SKM-1 (cell line): ENCODE results near the gene SLC46A2.

Experiments used
- DNase-seq: peaks from one replicate; lab custom pipeline; 2025; ENCODE audit not compliant: unreplicated experiment; lab: John Stamatoyannopoulos, UW

SLC46A2 gene

DNA sequence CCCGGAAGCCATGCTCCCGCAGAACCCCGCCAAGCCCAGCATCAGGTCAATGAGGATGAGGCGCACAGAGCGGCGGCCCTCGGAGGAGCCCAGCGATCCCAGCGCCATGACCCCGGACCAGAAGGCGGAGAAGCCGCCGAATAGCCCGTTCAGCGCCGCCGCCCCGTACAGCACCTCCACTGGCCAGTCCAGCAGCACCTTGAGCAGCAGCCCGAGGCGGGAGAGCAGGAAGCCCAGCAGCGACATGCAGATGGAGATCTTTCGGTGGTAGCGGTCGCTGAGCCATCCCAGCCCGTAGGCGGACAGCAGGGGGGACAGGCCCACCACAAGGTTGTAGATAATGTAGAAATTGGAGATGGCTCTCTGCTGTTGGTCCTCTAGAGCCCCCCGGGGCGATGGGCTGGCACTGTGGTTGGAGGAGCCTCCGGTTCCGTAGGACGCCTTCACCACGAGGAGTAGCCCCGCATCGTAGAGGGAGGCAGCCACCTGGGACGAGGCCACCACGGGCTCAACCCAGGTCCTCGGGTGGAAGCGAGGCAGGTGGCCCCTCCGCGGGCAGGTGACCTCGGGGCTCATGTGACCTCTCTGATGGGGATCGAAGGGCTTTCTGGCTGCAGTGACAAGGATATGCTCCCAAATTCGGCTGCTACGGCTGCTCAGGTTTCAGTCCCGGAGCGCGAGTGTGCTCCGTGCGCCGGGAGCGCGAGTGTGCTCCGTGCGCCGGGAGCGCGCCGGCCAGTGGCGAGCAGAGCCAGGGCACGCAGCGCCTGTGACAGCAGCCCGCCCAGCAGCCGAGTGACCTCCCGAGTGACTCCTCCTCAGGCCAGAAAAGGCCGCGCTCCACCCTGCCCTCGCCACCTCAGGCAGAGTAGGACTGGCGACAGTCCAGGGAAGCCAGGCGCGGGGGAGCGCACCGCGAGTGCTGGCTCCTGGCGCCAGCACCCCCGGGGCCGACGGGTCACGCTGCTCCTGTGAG lies at the start of gene SLC46A2:
TSS of gene SLC46A2 (minus strand) at position 771 of the 976 bp plus-strand sequence. CDS start at position 576, 195 bp downstream.
- no peak for DNase-seq

DNA sequence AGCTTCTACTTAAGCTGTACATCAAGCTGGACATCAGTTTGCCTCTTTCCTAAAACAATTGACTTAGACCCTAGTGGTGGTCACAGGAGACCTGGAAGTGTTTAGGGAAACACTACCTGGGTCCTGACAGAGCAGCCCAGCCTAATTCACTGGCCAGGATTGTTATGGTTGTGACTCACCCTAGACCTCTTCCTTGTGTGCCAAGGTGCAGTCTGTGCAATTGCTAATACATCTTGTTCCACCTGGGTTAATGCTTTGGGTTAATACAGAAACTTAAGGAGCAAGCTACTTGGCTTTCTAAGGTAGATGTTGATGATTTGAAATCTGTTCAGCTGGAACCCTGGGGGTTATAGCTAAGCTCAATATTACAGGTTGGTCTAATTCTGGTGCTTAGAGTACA lies 48.7 kb upstream of the SLC46A2 start:
- no peak for DNase-seq

GRCh38 chr9:112933696-112934095 lies 43.0 kb upstream of the SLC46A2 start:
- no peak for DNase-seq

GRCh38 chr9:112925058-112925641 lies 34.5 kb upstream of the SLC46A2 start:
- no peak for DNase-seq

DNA sequence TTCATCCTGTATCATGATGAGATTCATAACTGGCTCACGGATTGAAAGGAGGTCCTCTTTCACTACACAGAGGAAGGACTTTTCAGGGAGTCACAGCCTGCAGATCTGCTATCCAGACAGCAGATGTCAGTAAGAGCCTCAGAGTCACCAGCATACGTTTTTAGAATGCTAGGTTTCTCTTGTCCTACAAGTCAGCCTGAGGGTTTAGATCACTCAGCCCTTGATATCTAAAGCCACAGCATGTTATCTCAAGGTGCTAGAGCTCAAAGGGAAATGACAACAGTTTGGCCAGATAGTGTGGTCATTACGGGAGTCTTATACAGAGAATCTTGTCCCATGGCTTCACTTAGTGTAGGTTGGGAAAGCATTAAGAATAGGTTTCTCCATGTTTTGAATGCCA lies 30.9 kb upstream of the SLC46A2 start:
- peak; percentile 17 for DNase-seq

GRCh38 chr9:112917987-112918362 lies 27.3 kb upstream of the SLC46A2 start:
- DNase-seq, result no peak

- DNase-seq, result no peak
Observed at GRCh38 chr9:112917047-112917986, 26.6 kb upstream of the SLC46A2 start.

GRCh38 chr9:112914524-112914923 lies 23.8 kb upstream of the SLC46A2 start:
- no peak for DNase-seq

DNA sequence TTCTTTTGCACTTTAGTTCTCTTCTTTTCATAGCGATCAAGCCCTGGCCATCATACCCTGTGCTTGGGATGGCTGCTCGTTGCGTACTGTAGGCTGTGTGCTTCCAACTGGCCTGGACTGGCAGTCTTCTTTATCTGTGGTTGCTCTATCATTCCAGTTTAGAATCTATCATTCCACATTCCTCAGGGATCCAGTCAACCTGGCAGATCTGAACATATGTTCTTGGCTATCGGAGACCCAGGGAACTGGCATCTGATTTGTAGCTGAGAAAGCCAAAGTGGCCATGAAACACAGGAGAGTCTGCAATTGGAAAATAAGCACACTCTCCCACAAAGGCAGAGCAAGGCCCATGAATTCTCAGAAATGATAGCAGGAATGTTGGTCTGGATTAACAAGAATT lies 22.6 kb upstream of the SLC46A2 start:
- DNase-seq, result no peak

DNA sequence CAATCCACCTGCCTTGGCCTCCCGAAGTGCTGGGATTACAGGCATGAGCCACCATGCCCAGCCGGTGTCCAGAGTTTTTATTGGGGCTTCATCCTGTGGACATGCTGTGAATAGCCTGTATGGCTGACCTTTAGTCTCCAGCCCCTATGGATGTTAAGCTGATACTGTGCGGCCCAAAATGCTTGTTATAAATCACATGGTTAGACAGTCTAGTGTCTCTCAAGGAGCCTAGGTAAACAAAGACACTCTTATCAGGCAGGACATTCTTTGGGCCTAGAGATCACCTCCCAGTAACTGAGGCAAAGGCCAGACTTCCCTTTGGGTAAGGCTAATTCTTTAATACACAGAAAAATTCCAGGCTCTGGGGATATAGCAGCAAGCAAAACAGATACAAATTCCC lies 22.0 kb upstream of the SLC46A2 start:
- DNase-seq, result no peak

GRCh38 chr9:112911736-112912135 lies 21.1 kb upstream of the SLC46A2 start:
- DNase-seq, result no peak

DNA sequence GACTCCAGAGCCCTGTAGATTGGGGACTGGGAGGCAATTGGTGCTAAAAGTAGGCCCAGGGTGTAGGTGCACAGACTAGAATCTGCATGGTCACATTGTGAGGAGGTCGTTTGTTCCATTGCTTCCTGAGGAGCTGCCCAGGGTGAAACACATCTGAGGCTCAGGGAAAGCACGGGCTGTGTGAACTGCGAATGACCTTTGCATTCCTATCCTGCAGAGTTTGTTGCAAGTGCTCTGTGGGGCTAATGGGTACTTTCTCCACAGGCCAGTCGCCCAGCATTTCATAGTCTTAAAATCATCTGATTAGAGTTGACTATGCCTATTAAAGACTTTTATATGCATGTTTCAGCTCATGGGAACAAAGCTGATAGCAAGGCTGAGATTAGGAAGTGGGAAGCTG lies 14.4 kb upstream of the SLC46A2 start:
- no peak for DNase-seq

DNA sequence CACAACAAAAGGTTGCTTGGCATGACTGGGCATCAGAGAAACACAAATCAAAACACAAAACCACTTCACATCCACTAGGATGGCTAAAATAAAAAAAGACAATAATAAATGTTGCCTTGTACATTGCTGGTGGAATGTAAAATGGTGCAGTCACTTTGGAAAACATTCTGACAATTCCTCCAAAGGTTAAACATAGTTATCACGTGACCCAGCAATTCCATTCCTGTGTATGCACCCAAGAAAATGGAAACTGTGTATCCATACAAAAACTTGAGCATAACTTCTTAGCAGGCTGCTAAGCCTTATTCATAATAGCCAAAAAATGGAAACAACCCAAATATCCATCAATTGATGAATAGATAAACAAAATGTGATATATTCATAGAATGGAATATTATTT lies 10.2 kb upstream of the SLC46A2 start:
- no peak for DNase-seq

DNA sequence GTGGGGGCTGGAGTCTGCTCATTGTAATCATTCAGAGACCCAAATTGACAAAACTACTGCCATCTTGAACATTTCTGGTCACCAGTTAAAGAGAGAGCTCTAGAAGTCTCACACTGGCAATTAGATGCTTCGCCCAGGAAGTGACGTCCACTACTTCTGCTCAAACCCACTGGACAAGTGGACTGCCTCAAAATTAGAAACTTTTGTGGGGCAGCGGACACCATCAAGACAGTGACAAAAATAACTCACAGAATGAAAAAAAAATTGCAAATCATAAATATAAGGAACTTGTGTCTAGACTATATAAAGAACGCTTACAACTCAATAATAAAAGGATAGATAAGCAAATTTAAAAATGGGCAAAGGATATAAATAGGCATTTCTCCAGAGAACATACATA lies 9.8 kb upstream of the SLC46A2 start:
- DNase-seq, result no peak

GRCh38 chr9:112898872-112899311 lies 8.2 kb upstream of the SLC46A2 start:
- peak; percentile 5 for DNase-seq

DNA sequence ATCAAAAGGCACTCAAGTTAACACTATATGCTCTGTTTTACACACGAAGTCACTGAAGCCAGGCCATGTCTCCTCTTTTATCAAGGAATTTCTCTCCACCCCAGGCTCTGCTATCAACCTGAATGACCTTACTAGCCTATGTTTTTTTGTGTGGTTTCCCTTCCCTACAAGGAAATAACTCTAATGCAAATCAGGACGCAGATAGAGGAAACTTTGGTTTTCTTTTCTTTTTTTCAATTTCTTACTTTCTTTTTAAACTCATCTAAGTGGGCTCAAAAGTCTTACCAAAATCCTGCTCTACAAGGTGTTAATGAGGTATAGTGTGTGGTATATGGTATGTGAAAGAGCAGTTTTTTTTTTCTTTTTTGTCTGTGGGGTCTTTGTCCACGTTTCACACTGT lies 5.5 kb upstream of the SLC46A2 start:
- no peak for DNase-seq

- peak; percentile 56 for DNase-seq
Observed at GRCh38 chr9:112894699-112895098, 4.0 kb upstream of the SLC46A2 start.

DNA sequence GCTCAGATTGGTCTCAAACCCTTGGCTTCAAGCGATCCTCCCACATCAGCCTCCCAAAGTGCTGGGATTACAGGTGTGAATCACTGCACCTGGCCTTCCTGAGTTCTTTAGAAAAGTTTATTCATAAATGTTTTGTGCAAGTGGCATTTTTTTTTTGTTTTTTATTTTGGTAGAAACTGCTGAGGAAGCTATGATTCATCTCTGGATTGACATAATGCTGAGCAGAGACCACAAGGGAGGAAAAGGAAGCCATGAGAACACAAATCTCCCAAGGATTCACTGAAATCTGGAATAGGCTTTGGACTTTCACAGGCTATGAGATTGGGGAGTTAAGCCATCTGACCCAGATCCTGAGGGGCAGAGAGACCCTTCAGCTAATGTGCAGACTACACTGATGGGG lies 3.4 kb upstream of the SLC46A2 start:
- DNase-seq, result no peak

- DNase-seq, result no peak
Observed at GRCh38 chr9:112892981-112893380, 2.3 kb upstream of the SLC46A2 start.

- no peak for DNase-seq
Observed at GRCh38 chr9:112891521-112891920, 845 bp upstream of the SLC46A2 start.

DNA sequence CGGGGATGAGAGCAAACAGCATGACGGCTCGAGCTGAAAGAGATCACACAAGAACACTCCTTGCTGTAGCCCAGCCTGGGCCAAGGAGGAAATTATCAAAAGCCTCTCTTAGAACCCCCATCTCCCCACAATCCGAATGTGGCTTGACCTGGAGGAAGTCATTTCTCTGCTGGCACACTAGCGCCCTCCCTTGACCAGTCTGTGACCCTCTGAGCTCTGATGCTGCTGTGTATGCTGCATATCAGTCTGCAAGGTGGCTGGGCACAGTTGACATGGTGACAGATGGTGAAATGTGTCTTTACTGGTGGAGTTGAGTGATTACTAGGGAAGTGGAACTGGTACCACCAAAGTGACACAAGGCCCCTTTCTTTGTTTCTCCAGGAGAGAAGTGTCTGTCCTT lies 3.3 kb downstream of the SLC46A2 start:
- no peak for DNase-seq
